MM.1S (cell line): ENCODE data around the gene CDH4.

ENCODE experiments used
- DNase-seq: peaks from one replicate; pipeline ENCODE4 v3.0.0-alpha.2; 2015
- H2AFZ ChIP-seq: fragments of 300-600 bp; sonication (generic); 2 replicates; pipeline ENCODE4 v1.6.0; 2016; ENCODE audit warnings: antibody characterized with exemption, low read length
- H3F3A ChIP-seq: fragments of 300-600 bp; sonication (generic); 2 replicates; pipeline ENCODE4 v1.6.1; 2016; ENCODE audit warnings: mild to moderate bottlenecking, antibody characterized with exemption, low read length, moderate library complexity, mixed read lengths; ENCODE audit not compliant: insufficient read depth
- H3K27ac ChIP-seq: fragments of 300-600 bp; sonication (generic); 2 replicates; pipeline ENCODE4 v1.5.1; 2016; ENCODE audit warnings: mild to moderate bottlenecking, low read length
- H3K27me3 ChIP-seq: fragments of 300-600 bp; sonication (generic); replicated peaks from 2 replicates; pipeline ENCODE4 v1.6.0; 2016; ENCODE audit warnings: low read length; ENCODE audit not compliant: insufficient read depth
- H3K36me3 ChIP-seq: fragments of 300-600 bp; sonication (generic); replicated peaks from 2 replicates; pipeline ENCODE4 v1.6.1; 2016; ENCODE audit warnings: mild to moderate bottlenecking, low read length, mixed read lengths; ENCODE audit not compliant: insufficient read depth
- H3K4me1 ChIP-seq: fragments of 300-600 bp; sonication (generic); 2 replicates; pipeline ENCODE4 v1.6.1; 2016; ENCODE audit warnings: low read length, mixed read lengths
- H3K4me2 ChIP-seq: fragments of 300-600 bp; sonication (generic); 2 replicates; pipeline ENCODE4 v1.6.0; 2016; ENCODE audit warnings: low read depth, low read length
- H3K4me3 ChIP-seq: fragments of 300-600 bp; sonication (generic); 2 replicates; pipeline ENCODE4 v1.5.1; 2016; ENCODE audit warnings: low read length, mixed read lengths
- H3K79me2 ChIP-seq: fragments of 300-600 bp; sonication (generic); 2 replicates; pipeline ENCODE4 v1.6.1; 2016; ENCODE audit warnings: mixed run types, low read length, mixed read lengths
- H3K9ac ChIP-seq: fragments of 300-600 bp; sonication (generic); 2 replicates; pipeline ENCODE4 v1.6.1; 2016; ENCODE audit warnings: low read length, mixed read lengths
- H3K9me2 ChIP-seq: fragments of 300-600 bp; sonication (generic); replicated peaks from 2 replicates; pipeline ENCODE4 v1.6.1; 2016; ENCODE audit warnings: mild to moderate bottlenecking, low read length, mixed read lengths; ENCODE audit not compliant: insufficient read depth
- H3K9me3 ChIP-seq: fragments of 300-600 bp; sonication (generic); replicated peaks from 2 replicates; pipeline ENCODE4 v1.6.1; 2016; ENCODE audit warnings: mild to moderate bottlenecking, low read length, mixed read lengths; ENCODE audit not compliant: insufficient read depth
- H4K20me1 ChIP-seq: fragments of 300-600 bp; sonication (generic); 2 replicates; pipeline ENCODE4 v1.6.1; 2016; ENCODE audit warnings: mild to moderate bottlenecking, low read length, moderate library complexity, mixed read lengths; ENCODE audit not compliant: insufficient read depth
- EZH2 ChIP-seq: fragments of 300-600 bp; sonication (generic); optimal IDR thresholded peaks from 2 replicates; pipeline ENCODE3; 2017; ENCODE audit warnings: low read depth, mild to moderate bottlenecking, antibody characterized with exemption, low read length, mixed read lengths
- EZH2phosphoT487 ChIP-seq: fragments of 300-600 bp; sonication (generic); IDR thresholded peaks from 2 replicates; pipeline ENCODE4 v1.6.1; 2018; ENCODE audit warnings: antibody characterized with exemption, low read length
- TF ChIP-seq, protein P1 (sequence below): fragments of 300-600 bp; sonication (generic); IDR thresholded peaks from 2 replicates; pipeline ENCODE4 v1.5.1; 2016; ENCODE audit warnings: antibody characterized with exemption, low read length, mixed read lengths

The CDH4 gene

DNA sequence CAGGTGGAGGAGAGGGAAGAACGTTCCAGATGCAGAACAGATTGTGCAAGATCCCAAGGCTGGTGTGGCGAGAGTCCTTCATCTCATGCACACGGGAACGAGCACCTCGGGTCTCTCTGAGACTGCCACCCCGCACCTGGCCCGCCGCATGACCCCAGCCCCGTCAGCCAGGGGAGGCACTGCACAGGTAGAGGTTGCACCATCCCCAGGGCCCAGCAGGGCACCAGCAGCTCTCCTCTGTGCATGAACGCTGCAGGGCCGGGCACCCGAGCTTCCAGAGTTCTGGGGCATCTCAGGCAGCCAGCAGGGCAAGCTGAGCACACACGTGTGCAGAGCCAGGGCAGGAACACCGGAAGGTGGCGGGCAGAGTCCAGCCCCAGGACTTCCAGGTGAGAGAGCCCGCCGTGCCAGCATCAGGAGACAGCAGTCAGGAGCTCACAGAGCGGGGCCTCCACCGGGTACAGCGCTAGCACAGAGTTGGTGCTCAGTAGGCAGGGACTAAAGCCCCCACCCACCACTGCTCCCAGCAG is 620.4 kb downstream of the CDH4 start:
- Histone ChIP-seq H3K79me2 (no peaks in the 10 kb centered on the region), H3K4me2 (no peak overlapping the region), H4K20me1 (no peaks in the 10 kb centered on the region), H3K9ac (no peak overlapping the region), H3K4me1 (no peaks in the 10 kb centered on the region), H3K36me3 (no peaks in the 10 kb centered on the region), H3F3A (no peaks in the 10 kb centered on the region), H3K9me2 (no peaks in the 10 kb centered on the region), H3K9me3 (no peaks in the 10 kb centered on the region), H3K27ac (no peak overlapping the region), H2AFZ (no peak overlapping the region), H3K27me3 (peaks cover 97% of the 10 kb centered on the region), H3K4me3 (no peak overlapping the region)
- TF ChIP-seq, protein P1, sequence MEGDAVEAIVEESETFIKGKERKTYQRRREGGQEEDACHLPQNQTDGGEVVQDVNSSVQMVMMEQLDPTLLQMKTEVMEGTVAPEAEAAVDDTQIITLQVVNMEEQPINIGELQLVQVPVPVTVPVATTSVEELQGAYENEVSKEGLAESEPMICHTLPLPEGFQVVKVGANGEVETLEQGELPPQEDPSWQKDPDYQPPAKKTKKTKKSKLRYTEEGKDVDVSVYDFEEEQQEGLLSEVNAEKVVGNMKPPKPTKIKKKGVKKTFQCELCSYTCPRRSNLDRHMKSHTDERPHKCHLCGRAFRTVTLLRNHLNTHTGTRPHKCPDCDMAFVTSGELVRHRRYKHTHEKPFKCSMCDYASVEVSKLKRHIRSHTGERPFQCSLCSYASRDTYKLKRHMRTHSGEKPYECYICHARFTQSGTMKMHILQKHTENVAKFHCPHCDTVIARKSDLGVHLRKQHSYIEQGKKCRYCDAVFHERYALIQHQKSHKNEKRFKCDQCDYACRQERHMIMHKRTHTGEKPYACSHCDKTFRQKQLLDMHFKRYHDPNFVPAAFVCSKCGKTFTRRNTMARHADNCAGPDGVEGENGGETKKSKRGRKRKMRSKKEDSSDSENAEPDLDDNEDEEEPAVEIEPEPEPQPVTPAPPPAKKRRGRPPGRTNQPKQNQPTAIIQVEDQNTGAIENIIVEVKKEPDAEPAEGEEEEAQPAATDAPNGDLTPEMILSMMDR, result no peak
- TF ChIP-seq EZH2, result no peak
- TF ChIP-seq EZH2phosphoT487, result no peak
- DNase-seq, result no peak

DNA sequence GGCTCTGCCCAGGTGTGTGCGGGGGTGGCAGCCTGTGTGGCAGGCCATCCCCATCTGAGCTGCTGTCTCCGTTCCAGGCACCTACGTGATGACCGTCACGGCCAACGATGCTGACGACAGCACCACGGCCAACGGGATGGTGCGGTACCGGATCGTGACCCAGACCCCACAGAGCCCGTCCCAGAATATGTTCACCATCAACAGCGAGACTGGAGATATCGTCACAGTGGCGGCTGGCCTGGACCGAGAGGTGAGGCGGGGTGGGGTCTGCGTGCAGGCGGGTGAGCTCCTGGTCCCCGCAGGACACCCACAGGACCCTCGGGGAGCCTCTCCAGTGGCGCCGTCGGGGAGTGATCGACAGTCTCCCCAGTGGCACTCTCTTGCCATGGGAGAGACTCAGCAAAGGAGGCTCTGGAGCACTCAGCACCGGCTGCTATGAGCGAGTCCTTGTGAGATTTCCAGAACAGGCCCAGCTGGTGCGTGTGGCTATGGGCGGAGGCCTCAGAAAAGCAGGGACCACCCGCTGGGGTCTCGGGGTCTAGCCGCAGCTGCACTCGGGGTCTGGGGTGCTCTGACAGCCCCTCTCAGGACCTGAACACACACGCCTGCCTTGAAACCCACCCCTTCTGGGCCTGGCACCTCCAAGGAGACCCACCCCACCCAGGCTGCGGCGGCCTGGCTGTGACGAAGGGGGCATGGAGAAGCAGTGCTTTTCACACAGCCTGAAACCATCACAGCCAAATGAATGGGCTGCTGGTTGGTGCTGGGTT is 621.8 kb downstream of the CDH4 start:
- no peak for TF ChIP-seq EZH2
- TF ChIP-seq, protein P1, result no peak
- Histone ChIP-seq H3F3A (no peaks in the 10 kb centered on the region), H3K27ac (no peak overlapping the region), H3K9ac (no peak overlapping the region), H3K36me3 (no peaks in the 10 kb centered on the region), H3K9me2 (no peaks in the 10 kb centered on the region), H3K27me3 (peaks cover 98% of the 10 kb centered on the region), H2AFZ (no peak overlapping the region), H3K4me3 (no peak overlapping the region), H3K9me3 (no peaks in the 10 kb centered on the region), H3K4me2 (no peak overlapping the region), H3K79me2 (no peaks in the 10 kb centered on the region), H4K20me1 (no peaks in the 10 kb centered on the region), H3K4me1 (no peaks in the 10 kb centered on the region)
- no peak for DNase-seq

DNA sequence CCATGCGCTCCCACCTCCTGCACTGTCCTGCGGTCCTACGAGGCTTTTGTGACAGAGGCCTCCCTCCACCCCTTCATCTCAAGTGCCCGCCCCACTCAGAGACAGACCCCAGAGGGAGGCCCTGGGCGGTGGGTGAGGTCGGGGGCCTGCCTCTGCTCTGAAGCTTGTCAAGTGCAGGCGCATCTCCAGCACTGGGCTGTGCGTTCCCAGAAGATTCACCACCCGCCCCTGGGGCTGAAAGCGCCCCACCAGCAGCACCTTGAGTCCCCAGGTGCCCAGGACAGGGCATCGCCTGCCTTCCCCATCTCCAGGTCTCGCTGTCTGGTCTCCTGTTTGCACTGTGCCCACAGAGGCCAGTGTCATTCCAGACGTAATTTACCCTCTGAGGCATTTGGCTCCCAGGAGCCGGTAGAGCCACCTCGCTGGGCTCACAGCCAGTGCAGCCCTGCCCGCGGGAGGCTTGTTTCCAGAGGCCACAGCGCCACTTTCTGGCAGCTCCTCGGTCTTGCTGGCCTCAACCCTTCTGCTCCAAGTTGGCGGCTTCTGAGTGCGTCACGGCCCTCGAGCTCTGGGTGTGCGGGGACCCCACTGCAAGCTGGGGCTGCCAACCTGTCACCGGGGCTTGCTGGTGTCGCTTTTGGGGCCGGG is 622.5 kb downstream of the CDH4 start:
- H3K4me1 ChIP-seq, result no peaks in the 10 kb centered on the region
- no peak for DNase-seq
- H3K79me2 ChIP-seq, result no peaks in the 10 kb centered on the region
- no peaks in the 10 kb centered on the region for H3K9me2 ChIP-seq
- H3K36me3 ChIP-seq, result no peaks in the 10 kb centered on the region
- no peak overlapping the region for H3K4me2 ChIP-seq
- H4K20me1 ChIP-seq, result no peaks in the 10 kb centered on the region
- no peak overlapping the region for H2AFZ ChIP-seq
- no peaks in the 10 kb centered on the region for H3K9me3 ChIP-seq
- H3F3A ChIP-seq, result no peaks in the 10 kb centered on the region
- TF ChIP-seq, protein P1, result no peak
- no peak for TF ChIP-seq EZH2phosphoT487
- no peak for TF ChIP-seq EZH2
- no peak overlapping the region for H3K27ac ChIP-seq
- H3K27me3 ChIP-seq, result peaks cover 98% of the 10 kb centered on the region
- no peak overlapping the region for H3K9ac ChIP-seq
- H3K4me3 ChIP-seq, result no peak overlapping the region
